DMS 273 (cell line): Measurements from ENCODE around the gene ARHGEF4.

Experiments used
- DNase-seq: peaks from one replicate; lab custom pipeline; 2025; ENCODE audit not compliant: unreplicated experiment; lab: John Stamatoyannopoulos, UW

Gene ARHGEF4

DNA sequence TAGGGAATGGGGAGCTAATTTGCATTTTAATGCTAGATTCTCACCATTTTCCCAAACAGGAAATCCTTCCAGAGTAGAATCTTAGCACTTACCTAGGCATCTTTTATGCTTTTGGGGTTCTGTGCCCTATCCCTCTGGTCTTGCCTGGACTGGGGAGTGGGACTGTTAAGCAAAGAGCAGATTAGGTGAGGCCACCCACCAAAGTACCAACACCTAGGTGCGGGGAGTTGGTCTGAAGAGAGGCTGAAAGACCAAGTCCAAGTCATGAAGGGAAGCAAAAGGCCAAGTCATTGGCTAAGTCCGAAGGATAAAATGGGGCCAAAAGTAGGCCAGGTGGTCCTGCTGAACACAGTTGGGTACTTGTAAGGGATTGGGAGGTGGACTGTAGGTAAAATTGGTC, 169.8 kb downstream of the ARHGEF4 start:
- no peak for DNase-seq

DNA sequence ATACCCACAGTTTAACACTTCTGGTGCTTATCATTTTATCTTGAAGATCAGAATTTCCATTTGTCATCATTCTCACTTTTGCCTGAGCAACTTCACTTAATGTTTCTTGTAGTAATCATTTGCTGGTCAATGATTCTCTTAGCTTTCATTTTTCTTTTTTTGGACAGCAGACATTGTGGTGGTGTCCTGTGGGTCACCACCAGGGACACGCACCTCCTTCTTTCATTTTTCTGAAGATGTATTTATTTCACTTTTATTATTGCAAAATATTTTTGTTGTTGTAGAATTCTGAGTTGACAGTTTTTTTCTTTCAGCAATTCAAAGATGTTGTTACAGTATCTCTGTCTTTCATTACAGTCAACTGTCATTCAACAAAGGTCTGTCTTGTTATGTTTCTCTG, 172.3 kb downstream of the ARHGEF4 start:
- DNase-seq = no peak

DNA sequence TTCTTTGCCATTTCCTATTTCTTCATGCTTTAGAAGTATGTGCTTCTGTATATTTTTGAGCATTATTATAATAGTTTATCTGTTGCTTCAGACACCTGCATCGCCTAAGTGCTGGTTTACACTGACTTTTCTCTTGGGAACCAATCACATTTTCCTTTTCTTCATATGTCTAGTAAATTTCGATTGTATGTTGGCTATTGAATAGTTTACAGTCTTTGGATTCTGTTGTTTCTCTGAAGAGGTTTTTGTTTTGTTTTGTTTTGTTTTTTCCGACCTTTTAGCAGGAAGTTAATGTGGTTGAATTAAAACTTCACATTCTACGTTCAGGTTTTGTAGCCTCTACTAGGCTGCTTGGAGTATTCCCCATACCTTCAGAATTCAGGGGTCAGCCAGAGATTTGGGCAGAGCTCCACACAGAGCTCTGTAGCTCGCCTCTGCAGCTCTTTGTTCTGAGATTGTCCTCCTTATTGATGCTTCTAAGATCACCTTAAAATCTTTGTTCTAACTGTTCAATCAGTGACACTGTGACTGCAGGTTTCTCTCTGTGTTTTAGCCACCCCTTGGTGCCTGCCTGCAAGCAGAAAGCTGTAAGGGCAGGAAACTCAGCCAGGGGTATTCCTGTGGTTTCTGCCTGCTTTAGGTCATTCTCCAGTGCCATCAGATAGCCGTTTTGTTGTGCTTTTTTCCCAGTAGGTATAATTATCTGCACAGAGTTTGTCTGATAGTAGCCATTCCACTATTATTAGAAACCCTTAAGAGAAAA, 173.2 kb downstream of the ARHGEF4 start:
- no peak for DNase-seq

DNA sequence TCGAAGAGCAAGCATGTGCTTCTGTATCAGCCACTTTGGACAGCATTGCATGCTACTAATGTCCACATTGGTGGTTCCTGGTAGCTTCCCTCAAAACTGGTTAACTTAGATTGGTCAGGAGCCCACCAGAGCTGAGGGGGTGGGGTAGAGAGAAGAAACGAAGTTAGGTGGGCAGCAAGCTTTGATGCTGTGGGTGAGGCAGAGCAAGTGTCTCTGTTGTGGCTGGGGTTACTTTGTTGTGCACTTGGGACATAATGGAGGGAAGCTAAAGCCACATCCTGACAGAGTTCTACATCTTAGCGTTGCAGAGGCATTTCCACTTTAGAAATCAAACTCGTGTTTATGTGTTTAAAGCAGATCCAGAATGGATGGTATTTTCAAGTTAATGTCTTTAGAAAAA, 173.9 kb downstream of the ARHGEF4 start:
- no peak for DNase-seq

DNA sequence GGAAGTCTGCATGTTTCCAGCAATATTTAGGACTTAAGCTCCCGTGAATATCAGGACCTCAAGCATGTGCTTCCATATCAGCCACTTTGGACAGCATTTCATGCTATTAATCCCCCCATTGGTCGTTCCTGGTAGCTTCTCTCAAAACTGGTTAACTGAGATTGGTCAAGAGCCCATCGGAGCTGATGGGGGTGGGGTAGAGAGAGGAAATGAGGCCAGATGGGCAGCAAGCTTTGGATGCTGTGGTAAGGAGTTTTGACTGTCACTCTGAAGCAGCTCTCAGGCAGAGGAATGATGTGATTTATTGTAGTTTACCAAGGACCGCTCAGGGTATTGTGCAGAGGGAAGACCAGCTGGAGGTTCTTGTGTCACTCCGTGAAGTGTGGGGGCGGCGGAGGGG, 174.8 kb downstream of the ARHGEF4 start:
- peak; percentile 36 for DNase-seq

DNA sequence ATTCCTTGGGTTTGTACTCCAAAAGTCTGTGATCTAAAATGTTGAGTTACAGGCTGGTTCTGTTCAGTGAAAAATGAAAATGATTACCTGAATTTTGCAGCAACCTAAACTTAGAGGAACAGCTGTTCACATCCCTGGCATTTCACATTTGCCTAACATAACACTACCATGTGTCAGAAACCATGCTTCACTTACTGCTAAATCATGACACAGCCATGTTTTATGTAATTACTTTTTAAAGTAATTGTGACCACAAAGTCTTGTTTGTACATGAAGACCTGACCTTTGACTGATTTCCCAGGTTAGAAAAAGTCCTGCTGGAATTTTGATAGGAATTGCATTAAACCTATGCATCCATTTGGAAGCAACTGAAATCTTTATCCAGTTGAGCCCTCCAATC, 177.4 kb downstream of the ARHGEF4 start:
- peak; percentile 45 for DNase-seq

GRCh38 chr2:131015764-131016163, 179.1 kb downstream of the ARHGEF4 start:
- DNase-seq = no peak

DNA sequence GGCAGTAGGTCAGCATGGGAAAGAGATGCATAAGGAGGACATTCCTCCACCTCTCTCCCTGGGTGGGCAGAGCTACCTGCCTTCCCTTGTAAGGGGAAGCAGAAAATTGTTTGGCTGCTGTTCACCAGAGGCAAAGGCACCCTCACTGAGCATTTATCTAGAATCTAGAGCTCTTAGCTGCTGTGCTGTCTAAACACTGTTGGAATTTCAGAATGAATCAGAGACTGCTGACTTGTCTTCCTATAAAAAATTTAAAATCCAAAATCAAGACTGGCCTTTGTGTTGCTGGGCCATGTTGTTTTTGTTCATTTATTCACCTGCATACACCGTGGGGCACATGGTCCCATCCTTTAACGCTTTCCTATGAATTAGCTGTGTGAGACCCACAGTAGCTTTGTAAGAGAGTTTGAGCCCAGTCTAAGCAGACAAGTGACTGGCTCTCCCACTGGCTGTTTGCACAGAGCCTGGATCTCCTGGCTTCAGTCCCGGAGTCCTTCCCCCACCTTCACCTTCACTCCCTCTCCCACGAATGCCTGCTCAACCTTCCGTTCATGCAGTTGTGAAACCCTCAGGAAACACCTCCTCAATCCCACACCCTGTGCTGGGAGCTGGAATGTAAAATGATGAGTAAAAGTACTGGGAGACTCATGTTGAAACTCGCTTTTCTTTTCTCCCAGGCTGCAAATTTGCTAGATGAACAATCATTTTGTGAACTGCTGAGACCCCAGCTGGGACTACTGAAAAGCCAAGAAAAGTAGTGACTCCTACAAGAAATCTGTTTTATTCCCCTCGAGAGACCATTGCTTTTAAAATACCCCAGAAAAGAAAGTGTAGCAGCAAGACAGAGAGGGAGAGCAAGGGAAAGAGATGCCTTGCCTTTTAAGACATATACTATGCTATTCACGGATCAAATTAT, 180.4 kb downstream of the ARHGEF4 start:
- DNase-seq = peak; percentile 27

DNA sequence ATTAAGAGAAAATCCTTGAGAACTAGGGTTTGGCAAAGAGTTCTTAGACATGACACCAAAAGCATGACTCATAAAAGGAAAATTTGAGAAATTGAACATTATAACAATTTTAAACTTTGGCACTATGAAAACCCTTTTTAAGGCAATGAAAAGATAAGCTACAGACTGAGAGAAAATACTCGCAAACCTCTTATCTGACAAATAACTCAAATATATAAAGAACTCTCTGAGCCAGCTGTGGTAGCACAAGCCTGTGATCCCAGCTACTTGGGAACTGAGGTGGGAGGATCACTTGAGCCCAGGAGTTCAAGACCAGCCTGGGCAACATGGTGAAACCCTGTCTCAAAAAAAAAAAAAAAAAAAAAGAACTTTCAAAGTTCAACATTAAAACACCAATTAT, 186.0 kb downstream of the ARHGEF4 start:
- DNase-seq = no peak

DNA sequence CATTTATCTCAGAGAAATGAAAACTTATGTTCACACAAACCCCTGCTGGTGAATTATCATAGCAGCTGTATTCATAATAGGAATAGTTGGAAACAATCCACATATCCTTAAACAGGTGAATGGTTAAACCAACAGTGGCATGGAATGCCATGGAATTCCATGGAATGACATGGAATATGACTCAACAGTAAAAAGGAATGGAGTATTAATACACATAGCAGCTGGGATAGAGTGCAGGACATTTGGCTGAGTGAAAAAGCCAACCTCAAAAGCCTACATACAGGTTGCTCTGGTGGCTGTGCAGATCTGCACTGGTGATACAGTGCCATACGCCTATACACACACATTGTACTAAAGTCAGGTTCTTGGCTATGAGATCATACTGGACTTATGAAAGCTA, 187.0 kb downstream of the ARHGEF4 start:
- peak; percentile 28 for DNase-seq

- no peak for DNase-seq
These were observed 190.2 kb downstream of the ARHGEF4 start for GRCh38 chr2:131026919-131027318.

GRCh38 chr2:131027566-131028528, 191.1 kb downstream of the ARHGEF4 start:
- peak; percentile 37 for DNase-seq

DNA sequence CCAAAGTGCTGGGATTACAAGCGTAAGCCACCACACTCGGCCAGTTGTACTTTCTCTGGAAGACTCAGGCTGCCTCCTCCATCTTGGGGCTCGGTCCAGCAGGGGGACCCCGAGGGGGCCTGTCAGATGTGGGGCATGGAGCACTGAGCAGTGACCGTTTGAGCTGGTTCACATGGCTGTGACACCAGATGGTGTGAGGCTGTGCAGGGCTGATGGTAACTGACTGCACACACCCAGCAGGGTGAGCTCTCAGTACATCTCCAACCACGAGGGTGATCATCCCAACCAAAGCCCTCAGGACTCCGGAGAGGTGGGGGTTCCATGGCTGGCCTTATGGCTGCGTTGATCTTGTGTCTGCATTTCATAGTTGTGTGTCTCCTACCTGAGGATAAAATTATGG, 193.1 kb downstream of the ARHGEF4 start:
- no peak for DNase-seq

DNA sequence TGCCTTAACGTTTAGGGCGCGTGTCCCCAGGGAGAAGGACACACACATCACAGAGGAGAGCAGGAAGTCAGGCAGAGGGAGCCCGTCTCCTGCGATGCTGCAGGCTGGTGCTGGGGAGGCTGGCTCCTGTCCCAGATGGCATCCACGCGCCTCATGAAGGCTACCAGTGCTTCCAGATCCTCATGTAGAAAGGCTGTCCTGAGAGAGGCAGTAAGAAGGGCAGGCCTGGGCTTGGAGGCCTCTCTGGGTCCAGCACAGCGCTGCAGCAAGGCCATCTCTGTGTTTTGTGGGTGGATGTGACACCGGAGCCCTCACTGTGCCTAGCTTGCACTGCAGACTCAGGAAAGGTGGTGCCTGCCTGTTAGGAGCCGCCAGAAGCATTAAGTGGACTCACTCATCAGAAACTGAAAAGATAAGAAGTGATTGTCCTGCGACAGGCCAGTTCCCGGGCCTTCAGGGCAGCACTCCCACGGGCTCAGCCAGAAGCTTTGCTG, 193.8 kb downstream of the ARHGEF4 start:
- peak; percentile 33 for DNase-seq

DNA sequence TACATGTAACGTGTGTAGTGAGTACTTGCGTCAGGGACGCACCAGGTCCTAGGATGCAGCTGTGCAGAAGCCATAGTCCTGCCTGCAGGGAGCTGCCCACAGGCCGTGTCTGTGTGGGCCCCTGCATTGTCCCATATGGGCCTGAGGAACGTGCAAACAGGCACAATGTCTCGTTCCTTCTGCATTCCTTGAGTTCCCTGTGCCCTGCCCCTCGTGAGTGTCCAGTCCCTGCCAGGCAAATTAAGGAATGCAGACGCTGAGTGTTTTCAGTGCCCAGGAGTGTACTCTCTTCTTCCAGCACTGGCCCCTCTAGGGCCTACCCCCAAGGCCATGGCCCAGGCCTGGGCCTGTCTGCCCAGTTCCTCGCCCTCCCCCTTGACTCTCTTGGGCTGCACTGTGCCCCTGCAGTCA, 194.7 kb downstream of the ARHGEF4 start:
- DNase-seq = no peak

DNA sequence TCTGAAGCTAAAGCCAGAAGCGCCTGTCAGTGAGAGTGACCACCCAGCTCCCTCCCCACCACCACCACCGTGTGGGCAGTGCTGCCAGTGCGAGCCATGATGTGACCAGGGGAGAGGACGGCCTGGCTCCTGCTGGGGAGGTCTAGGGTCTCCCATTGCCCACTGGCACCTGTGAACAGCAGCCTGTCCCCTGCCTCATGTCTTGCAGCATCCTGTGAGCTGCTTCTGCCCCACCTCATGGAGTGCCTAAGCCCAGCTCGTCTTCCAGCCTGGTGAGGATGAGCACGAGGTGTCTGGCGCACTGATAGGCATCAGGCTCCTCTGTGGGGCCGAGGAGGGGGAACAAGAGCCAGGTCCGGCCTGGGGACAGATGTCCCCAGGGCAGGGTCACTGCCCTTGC, 195.2 kb downstream of the ARHGEF4 start:
- no peak for DNase-seq

- DNase-seq = no peak
These were observed 195.7 kb downstream of the ARHGEF4 start for GRCh38 chr2:131032393-131032836.

- DNase-seq = no peak
These were observed 197.0 kb downstream of the ARHGEF4 start for GRCh38 chr2:131033786-131034121.

DNA sequence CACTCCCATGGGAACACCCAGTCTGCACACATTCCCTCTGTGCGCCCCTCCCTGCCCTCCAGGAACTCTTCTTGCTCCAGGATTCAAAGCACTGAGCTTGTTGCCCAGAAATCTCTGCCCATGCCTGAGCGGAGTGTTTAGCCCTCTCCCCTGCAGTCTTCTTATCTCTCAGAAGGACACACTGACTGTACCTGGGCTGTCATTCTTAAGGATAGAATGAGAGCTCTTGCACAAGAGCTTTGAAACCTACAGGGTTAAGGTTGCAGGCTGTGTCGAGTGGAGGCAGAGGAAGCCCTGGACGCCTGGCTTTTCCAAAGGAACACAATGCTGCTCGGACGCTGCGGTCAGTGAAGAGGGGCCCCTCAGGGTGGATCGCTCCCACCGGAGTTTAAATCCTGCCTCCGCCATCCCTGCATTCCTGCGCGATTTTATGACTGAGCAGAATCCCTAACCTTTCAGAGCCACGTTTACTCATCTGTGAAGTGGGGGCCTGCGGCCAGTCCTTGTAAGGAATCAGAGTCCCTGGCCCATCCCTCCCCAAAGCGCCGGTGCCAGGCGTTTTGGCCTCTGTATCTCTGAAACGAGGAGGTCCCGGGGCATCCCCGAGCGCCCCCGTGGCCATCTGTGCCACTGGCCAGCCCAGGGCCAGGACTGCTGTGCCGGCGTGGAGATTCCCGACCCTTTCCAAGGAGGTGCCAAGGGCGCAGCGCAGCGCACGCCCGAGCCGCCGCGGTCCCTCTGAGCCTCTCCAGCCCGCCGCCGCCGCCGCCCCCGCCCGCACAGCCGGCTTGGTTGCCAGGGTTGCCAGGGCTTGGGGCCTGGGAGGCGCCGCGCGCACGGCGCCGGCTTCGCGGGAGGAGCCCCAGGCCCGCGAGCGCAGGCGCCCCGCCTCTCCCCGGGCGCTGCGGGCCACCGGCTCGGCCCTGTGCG, 197.7 kb downstream of the ARHGEF4 start:
- DNase-seq = peak; percentile 80
